Astrocyte (in vitro differentiated cells and primary cell): ENCODE results near the gene FBXO3.

ENCODE experiments used
- EZH2 ChIP-seq: IDR thresholded peaks from 2 replicates; pipeline ENCODE4 v1.6.1; 2012; ENCODE audit warnings: mild to moderate bottlenecking, low read length, inconsistent platforms; ENCODE audit not compliant: insufficient read depth
- TF ChIP-seq, protein P1 (sequence below): IDR thresholded peaks from 2 replicates; pipeline ENCODE4 v1.5.1; 2011; ENCODE audit warnings: low read depth, mild to moderate bottlenecking, inconsistent platforms, low read length, moderate library complexity; ENCODE audit not compliant: insufficient read depth

DNA sequence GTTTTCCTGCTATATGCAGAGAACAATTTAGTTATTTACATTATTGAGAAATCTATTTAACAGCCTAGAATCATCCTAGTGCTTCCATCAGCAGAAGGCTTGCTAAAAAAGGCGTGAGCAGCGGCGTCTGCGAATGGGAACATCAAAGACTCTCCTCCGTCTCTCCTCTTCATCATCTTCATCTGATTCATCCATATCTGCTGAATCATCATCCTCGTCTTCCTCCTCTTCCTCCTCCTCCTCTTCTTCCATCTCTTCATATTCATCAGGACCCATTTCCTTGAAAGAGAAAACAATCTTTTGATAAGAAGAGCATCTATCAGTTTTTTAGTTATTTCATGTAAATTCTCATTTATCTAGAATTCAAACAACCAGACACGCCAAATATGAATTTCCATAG is 32.5 kb downstream of the FBXO3 start:
- no peak for TF ChIP-seq EZH2
- TF ChIP-seq, protein P1, sequence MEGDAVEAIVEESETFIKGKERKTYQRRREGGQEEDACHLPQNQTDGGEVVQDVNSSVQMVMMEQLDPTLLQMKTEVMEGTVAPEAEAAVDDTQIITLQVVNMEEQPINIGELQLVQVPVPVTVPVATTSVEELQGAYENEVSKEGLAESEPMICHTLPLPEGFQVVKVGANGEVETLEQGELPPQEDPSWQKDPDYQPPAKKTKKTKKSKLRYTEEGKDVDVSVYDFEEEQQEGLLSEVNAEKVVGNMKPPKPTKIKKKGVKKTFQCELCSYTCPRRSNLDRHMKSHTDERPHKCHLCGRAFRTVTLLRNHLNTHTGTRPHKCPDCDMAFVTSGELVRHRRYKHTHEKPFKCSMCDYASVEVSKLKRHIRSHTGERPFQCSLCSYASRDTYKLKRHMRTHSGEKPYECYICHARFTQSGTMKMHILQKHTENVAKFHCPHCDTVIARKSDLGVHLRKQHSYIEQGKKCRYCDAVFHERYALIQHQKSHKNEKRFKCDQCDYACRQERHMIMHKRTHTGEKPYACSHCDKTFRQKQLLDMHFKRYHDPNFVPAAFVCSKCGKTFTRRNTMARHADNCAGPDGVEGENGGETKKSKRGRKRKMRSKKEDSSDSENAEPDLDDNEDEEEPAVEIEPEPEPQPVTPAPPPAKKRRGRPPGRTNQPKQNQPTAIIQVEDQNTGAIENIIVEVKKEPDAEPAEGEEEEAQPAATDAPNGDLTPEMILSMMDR: no peak
